Left renal cortex interstitium (tissue), 4 donors: Measurements from ENCODE around the gene OR2V2. TPM values are rescaled to one million over a fixed set of nuclear protein-coding genes. Genes with fewer than 3 reads are reported as not detected.
"Not testable (repeated sequence)": the region's sequence is repeated elsewhere in the genome, so short reads cannot be mapped to it uniquely, and the experiment has no call there.

ENCODE experiments used
- DNase-seq, 4 donors: peaks; one replicate each; pipeline ENCODE4 v3.0.0-alpha.2; 2013; ENCODE audit warnings: low read depth in 4 of 4, low spot score in 2 of 4, missing footprints in 1 of 4
- polyA plus RNA-seq, 4 donors: library from polyadenylated mRNA; unstranded; fragments of 120-200 nt; gene quantifications; one replicate each; pipeline ENCODE4 v1.2.1, GENCODE V29; 2013; ENCODE audit not compliant: insufficient read length in 4 of 4

Gene OR2V2
- polyA plus RNA-seq, 4 donors = not detected

DNA sequence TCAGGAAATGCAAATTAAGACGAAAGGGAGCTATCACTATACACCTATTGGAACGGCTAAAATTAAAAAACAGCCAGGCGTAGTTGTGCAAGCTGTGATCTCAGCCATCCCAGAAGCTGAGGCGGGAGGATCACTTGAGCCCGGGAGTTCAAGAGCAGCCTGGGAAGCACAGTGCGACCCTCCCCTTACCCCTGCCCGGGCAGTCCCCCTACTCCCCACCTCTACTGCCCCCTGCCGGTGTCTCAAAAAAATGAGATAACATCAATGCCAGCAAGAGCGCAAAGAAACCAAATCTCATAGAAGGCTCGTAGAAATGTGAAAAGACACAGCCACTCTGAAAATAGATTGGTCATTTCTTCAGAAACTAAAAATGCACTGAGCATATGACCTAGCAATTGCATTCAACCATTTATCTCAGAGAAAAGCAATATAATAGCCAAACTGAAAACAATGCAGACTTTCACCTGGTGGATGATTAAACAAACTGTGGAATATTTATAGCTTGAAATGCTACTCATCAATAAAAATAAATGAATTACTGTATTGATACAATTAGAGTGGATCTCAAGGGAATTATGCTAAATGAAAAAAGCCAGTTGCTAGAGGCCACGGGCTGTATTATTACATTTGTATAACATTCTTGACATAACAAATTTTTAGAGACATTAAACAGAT is 20.6 kb downstream of the OR2V2 start:
- DNase-seq = no peak

DNA sequence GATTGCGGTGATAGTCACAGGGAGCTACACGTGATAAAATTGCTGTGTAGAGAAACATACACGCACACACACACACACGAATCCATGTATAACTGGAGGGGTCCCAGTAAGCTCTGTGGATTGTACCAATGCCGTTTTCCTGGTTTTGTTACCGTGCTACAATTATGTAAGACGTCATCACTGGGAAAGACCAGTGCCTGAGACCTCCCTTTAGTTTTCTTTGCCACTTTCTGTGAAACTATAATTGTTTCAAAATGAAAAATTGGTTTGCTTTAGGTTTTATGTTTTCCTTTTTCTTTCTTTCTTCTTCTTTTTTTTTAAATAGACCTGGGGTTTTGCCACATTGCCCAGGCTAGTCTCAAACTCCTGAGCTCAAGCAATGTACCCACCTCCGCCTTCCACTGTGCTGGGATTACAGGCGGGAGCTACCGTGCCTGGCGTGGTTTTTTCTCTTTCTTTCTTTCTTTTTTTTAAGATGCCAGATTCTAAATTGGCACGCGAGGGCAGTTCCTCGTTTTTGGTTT is 21.3 kb downstream of the OR2V2 start:
- no peak for DNase-seq

DNA sequence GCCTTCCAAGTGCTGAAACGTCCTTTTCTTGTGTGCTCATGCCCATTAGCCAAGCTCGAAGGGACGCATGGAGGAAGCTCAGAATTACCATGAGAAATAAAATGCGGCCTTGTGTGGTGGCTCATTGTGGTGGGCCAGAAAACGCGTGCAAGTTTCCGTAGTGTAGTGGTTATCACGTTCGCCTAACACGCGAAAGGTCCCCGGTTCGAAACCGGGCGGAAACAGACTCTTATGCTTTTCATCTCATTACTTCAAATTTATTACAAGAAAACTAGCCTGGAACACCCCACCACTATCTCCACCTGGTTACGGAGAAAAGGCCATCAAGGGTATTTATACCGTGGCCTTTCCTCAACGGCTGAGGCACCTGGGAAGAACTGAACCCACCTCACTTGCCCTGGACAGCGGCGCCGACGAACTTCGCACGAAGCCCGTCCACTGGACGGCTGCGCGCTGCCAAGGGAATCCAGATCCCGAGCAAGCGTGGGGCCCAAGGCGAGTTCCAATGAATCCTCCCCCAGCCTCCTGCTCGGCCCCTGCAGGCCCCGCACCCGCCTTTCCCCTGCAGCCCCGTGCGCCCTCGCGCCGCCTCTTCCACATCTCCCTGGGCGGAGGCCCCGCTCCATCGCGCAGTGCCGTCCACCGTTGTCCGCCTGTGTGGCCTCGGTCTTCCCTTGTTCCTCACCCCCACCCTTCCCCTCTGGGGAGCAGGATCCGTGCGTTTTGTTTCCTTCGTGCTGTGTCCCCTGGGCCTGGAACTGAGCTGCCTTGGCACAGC is 22.3 kb downstream of the OR2V2 start:
- DNase-seq = not testable (repeated sequence)

DNA sequence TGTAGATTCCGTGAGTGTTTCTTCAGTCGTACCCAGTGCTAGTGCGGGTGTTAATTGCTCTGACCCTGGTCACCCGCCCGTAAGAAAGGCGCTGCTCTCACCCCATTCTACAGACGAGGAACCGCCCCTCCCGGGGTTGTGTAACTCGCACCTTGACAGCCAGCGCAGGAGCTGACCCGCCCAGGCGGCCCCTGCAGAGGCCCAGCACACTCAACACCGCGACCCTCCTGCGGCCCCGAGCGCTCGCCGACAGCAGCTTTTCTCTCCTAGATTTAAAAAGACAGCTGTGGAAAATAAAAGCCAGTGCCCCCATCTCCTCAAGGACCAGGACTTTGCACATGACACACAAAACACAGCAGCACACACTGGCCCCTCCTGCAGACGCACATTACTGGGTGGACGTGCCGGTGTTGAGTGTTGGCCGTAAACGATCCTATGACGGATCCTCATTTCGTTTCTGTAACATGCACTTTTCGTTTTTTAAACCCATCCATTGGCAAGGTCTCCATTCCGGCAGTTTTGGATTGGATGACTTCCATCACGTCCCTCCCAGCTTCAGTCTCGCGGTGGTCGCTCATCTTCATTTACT is 22.9 kb downstream of the OR2V2 start:
- DNase-seq = no peak

DNA sequence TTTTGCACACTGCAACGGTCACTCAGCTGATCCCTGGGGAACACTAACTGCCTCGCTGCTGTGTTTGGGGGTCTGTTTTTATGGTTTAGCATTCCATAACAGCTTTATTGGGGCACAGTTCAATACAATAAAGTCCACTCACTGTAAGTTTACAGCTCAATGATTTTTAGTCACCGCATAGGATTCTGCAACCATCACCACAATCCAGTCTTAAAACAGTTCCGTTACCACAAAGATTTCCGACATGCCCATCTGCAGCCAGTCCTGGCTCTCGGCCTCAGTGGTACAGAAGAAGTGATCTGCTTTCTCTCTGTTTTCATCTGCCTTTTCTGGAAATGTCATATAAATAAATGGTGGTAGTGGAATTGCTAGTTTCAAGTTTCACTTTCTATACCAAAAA is 23.6 kb downstream of the OR2V2 start:
- DNase-seq = no peak

DNA sequence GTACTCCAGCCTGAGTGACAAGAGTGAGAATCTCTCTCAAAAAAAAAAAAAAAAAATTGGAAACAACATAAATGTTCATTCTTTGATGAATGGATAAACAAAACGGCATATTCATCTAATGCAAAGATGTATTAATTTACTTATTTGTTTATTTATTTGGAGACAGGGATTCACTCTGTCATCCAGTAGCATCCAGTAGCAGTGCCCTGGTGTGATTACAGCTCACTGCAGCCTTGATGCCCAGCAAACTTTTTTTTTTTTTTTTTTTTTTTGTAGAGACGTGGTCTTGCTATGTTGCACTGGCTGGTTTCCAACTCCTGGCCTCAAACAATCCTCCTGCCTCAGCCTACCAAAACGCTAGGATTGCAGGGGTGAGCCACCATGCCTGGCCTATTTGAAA is 24.4 kb downstream of the OR2V2 start:
- DNase-seq = no peak

DNA sequence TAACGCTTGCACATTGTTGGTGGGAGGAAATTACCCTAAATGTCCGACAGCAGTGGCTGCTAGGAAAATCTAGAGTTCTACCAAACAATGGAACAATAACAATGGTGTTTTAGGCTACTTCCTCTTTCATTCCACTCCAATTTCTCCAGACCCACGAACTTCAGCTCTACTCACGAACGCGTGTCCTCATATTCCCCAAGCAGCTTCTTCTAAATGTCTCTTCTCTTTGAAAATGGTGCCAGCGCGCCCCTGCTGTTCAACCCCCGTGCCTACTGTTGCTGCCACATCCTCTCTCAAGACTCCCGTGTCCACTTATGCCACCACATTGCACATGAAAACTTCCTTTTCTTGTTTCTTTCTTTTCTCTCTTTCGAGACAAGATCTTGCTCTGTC is 25.6 kb downstream of the OR2V2 start:
- DNase-seq = no peak

DNA sequence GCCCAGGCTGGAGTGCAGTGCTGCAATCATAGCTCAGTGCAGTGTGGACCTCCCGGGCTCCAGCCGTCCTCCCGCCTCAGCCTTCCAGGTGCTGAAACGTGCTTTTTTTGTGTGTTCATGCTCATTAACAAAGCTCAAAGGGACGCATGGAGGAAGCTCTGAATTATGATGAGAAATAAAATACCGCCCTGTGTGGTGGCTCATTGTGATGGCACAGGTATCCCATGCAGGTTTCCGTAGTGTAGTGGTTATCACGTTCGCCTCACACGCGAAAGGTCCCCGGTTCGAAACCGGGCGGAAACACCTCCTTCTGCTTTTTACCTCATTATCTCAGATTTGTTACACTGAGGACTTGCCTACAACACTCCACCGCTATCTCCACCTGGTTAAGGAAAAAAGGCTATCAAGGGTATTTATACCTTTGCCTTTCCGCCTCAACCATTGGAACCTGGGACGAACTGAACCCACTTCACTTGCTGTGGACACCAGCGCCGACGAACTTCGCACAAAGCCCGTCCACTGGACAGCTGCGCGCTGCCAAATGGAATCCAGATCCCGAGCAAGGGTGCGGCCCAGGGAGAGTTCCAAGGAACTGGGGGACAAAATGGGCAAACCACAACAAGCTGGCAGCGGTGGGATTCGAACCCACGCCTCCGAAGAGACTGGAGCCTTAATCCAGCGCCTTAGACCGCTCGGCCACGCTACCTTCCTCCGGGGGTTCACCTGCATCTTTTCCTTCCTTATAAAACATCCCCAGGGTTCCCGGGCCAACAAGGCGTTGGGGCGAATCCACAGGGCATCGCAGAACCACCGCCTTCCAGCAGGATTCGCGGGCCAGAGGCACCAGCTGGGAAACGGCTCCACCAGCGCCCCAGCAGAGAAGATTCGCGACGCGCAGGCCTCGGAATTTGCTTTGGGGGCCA is 26.3 kb downstream of the OR2V2 start:
- DNase-seq = no peak

DNA sequence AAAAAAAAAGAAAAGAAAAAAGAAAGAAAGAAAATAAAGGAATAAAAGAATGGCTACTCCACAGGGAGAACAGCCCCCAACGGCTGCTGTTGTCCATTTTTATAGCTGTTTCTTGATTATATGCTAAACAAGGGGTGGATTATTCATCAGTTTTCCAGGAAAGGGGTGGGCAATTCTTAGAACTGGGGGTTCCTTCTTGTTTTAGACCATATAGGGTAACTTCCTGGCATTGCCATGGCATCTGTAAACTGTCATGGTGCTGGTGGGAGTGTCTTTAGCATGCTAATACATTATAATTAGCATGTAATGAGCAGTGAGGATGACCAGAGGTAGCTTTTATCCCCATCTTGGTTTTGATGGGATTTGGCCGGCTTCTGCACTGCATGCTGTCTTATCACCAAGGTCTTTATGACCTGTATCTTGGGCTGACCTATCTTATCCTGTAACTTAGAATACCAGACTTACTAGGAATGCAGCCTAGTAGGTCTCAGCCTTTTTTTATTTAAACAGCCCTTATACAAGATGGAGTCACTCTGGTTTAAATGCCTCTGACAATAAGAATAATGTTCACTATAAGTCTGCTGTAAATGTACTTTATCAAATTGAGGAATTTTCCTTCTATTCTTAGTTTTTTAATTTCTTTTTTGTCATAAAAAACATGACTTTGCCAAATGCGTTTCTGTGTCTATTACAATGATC is 29.0 kb downstream of the OR2V2 start:
- DNase-seq = no peak

DNA sequence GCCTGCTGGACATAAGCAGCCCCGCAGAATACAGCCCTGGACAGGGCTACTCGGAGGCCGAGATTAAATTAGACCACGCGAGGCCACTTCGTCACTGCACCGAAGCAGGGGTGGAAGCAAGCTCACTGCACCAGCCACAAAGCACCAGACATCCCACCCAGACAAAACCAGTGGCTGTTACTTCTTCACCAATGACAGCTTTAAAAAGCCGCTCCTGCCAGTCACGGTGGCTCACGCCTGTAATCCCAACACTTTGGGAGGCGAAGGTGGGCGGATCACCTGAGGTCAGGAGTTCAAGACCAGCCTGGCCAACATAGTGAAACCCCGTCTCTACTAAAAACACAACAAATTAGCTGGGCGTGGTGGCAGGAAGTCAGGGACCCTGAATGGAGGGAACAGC is 30.2 kb downstream of the OR2V2 start:
- not testable (repeated sequence) for DNase-seq

DNA sequence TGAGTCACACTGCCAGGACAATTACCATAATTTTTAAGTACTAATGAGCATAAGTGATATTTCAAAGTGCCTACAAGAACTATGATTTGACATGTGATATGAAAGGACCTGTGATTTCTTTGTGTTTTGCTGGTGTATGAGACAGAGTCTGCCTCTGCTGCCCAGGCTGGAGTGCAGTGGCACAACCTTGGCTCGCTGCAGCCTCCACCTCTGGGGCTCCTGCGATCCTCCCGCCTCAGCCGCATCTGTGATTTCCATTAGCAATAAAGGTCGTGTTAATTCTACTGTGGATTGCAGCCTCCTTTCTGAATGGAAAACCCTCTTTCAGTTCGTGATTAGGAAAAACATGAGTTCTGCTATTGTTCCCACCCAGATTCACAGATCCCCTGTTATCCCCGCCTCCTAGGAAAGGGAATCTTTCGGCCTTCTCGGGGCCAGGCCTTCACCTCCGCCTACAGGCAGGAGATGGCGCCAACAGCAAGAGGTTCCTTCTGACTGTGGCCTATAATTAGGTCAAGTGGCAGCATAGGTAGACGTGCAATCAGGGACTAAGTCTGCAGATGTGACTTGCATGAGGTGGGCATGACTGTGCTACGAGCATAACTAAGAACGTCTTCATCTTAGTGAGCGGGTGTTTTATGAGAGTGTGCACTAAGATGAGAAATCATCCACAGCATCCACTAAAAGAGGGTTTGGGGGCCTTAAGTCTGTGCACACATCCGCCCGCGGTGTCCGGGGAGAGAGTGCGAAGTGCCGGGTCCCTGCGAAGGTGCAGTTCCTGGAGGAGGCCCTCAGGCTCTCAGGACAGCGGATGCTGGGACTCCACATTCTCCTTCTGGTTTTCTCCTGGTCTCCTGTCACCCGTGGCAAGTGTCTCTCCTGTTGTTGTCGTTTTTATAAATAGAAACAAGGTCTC is 34.5 kb downstream of the OR2V2 start:
- DNase-seq = no peak

DNA sequence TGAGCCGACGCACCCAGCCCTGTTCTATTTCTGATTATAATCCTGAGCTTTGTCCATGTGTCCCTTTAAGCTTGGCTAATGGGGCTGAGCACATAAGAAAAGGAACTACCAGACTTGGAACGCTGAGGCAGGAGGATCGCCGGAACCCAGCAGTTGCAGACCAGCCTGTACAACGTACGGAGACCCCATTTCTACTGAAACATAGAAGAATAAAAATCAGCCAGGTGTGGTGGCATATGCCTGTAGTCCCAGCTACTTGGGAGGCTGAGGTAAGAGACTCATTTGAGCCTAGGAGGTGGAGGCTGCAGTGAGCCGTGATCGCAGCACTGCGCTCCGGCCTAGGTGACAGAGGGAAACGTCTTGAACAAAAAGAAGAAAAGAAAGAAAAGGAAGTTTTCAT is 35.3 kb downstream of the OR2V2 start:
- DNase-seq = no peak

DNA sequence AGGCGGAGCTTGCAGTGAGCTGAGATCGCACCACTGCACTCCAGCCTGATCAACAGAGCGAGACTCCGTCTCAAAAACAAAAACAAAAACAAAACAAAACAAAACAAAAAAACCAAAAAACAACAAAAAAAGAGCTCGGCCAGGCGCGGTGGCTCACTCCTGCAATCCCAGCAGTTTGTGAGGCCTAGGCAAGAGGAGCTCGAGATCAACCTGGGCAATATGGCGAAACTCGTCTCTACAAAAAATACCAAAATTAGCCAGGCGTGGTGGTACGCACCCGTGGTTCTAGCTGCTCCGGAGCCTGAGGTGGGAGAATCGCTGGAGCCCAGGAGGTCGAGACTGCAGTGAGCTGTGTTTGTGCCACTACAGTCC is 37.4 kb downstream of the OR2V2 start:
- DNase-seq = no peak

DNA sequence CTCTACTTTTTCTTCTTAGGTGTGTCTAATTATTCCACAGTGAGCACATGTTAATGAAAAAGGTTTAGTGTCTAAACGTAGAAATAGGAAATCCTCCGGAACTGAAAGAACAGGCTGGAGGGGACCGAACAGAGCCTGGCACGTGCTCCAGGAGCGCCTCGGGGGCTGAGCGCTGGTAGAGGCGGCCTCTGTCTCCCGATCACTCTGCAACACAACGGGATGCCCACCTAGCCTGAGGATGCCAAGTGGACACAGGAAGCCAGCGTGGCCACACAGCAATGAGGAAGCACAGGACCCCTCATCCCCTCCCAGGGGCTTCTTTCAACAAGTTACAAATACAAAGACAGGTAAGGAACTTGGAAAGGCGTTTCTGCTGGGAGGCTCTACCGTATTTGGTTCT is 38.2 kb downstream of the OR2V2 start:
- no peak for DNase-seq

DNA sequence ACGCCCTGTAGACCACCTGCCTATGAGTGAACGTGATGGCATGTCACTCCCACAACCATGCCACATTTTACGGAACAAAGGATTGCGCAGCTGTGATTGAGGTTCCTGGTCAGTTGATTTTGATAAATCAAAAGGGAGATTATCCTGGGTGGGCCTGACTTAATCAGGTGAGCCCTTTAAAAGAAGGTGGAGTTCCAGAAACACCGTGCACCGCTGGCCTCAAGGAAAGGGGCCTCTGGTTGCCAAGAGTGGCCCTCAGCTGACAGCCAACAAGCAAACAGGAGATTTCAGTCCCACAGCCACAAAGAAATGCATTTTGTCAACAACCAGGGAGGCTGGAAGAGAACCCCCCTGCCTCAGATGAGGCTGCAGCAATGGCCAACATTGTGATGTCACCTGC is 38.6 kb downstream of the OR2V2 start:
- DNase-seq = no peak

DNA sequence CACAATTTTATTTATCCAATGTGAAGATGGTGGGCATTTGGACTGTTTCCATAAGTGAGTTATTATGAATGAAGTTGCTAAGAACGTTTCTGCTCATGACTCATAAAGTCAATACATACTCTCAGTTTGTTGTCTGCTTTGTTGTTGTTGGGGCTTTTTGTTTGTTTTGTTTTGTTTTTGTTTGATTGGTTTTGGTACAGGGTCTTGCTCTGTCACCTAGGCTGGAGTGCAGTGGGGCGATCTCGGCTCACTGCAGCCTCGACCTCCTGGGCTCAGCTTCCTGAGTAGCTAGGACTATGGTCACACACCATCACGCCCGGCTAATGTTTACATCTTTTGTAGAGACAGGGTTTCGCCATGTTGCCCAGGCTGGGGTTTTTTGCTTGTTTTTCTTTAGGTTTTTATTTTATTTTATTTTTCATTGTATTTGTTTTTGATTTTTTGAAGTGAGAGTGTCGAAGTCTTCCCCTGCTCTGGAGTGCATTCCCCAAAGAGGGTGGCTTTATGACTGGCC is 39.7 kb downstream of the OR2V2 start:
- DNase-seq = no peak

DNA sequence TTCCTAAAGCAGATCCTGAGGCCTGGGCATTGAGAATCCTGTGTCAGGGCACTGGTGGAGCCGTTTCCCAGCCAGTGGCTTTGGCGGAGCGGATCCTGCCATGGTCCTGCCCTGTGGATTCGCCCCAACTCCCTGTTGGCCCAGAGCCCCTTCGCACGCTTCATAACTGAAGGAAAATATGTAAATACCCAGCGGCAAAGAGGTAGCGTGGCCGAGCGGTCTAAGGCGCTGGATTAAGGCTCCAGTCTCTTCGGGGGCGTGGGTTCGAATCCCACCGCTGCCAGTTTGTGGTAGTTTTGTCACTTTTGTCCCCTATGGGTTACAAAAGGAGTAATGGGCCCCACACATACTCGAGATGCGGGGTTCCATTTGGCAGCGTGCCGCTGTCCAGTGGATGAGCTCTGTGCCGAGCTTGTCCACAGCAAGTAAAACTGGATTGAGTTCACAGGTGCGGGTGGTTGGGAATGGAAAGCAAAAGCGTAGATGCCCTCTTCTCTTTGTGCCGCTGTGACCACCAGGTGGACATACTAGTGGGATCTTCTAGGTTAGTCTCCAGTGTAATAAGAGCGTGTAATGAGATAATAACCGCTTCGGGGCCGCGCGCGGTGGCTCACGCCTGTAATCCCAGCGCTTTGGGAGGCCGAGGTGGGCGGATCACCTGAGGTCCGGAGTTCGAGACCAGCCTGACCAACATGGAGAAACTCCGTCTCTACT is 40.3 kb downstream of the OR2V2 start:
- no peak for DNase-seq

DNA sequence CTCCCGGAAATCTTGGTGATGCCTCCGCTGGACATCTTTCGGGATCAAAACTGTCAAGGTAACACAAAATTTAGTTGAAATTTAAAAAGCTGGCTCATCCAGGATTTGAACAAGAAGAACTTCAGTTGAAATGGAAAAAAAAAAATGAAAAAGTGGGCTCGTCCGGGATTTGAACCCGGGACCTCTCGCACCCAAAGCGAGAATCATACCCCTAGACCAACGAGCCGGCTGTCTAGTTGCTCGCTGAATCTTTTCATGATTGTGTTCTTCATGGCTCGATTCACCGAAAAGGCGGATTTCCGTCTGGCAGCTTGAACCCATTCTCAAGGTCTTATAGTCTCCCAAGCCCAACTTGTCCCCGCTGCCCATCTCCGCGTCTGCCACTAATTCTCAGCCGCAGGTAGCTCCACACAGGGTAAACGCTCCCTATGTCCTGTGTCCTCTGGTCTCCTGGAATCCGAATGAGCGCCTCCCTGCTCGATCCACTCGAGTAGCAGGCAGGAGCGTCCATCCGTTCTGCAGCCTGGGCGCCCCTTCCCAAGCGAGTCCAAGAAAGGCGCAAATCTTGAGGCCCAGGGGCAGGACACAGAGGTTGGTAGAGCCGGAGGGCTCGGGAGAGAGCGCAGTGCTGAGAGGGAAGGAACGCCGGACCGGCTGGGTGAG is 41.4 kb downstream of the OR2V2 start:
- no peak for DNase-seq
